Measurements from ENCODE around the gene PTPRCAP.
"Not testable (repeated sequence)": the region's sequence is repeated elsewhere in the genome, so short reads cannot be mapped to it uniquely, and the experiment has no call there.

PTPRCAP gene

GRCh38 chr11:67437082-67437808 is at the start of gene PTPRCAP:
PTPRCAP (minus strand) TSS chr11:67437682; CDS start chr11:67437619, 63 bp downstream.
- DNase-seq (ENCODE audit: low read depth in 2 of 2) = peak; percentile 57 to 64

GRCh38 chr11:67486481-67487195 is 49.2 kb upstream of the PTPRCAP start:
- DNase-seq (ENCODE audit: low read depth in 2 of 2) = no peak

GRCh38 chr11:67485873-67486361 is 48.4 kb upstream of the PTPRCAP start:
- DNase-seq (ENCODE audit: low read depth in 2 of 2) = not testable (repeated sequence)

- no peak for DNase-seq (ENCODE audit: low read depth in 2 of 2)
Measured at GRCh38 chr11:67484847-67485311, 47.4 kb upstream of the PTPRCAP start.

- no peak for DNase-seq (ENCODE audit: low read depth in 2 of 2)
Measured at GRCh38 chr11:67483831-67484665, 46.6 kb upstream of the PTPRCAP start.

GRCh38 chr11:67482827-67483798 is 45.6 kb upstream of the PTPRCAP start, which contains the start of gene AIP:
AIP (plus strand) TSS chr11:67483026; CDS start chr11:67483159, 133 bp downstream.
- peak; percentile 82 to 92 for DNase-seq (ENCODE audit: low read depth in 2 of 2)

GRCh38 chr11:67482275-67482826 is 44.9 kb upstream of the PTPRCAP start:
- no peak for DNase-seq (ENCODE audit: low read depth in 2 of 2)

- DNase-seq (ENCODE audit: low read depth in 2 of 2) = not testable (repeated sequence)
Measured at GRCh38 chr11:67477344-67478050, 40.0 kb upstream of the PTPRCAP start.

- DNase-seq (ENCODE audit: low read depth in 2 of 2) = not testable (repeated sequence)
Measured at GRCh38 chr11:67476692-67477091, 39.2 kb upstream of the PTPRCAP start.

GRCh38 chr11:67472882-67473281 is 35.4 kb upstream of the PTPRCAP start:
- no peak for DNase-seq (ENCODE audit: low read depth in 2 of 2)

- no peak for DNase-seq (ENCODE audit: low read depth in 2 of 2)
Measured at GRCh38 chr11:67470337-67471002, 33.0 kb upstream of the PTPRCAP start.

GRCh38 chr11:67469508-67469811 is 32.0 kb upstream of the PTPRCAP start:
- no peak for DNase-seq (ENCODE audit: low read depth in 2 of 2)

GRCh38 chr11:67468759-67469507 is 31.5 kb upstream of the PTPRCAP start, which contains the start of gene TMEM134:
TMEM134 (minus strand) TSS chr11:67469251; CDS start chr11:67469192, 59 bp downstream.
- DNase-seq (ENCODE audit: low read depth in 2 of 2) = peak; percentile 85 to 90

GRCh38 chr11:67468456-67468758 is 30.9 kb upstream of the PTPRCAP start:
- DNase-seq (ENCODE audit: low read depth in 2 of 2) = no peak

- DNase-seq (ENCODE audit: low read depth in 2 of 2) = no peak
Measured at GRCh38 chr11:67468056-67468455, 30.6 kb upstream of the PTPRCAP start.

- no peak for DNase-seq (ENCODE audit: low read depth in 2 of 2)
Measured at GRCh38 chr11:67466962-67467771, 29.7 kb upstream of the PTPRCAP start.

GRCh38 chr11:67466367-67466766 is 28.9 kb upstream of the PTPRCAP start:
- DNase-seq (ENCODE audit: low read depth in 2 of 2) = no peak

GRCh38 chr11:67465530-67465929 is 28.0 kb upstream of the PTPRCAP start:
- DNase-seq (ENCODE audit: low read depth in 2 of 2) = not testable (repeated sequence)

All from stimulated activated CD8-positive, alpha-beta memory T cell treated with anti-CD3 and anti-CD28 coated beads, Interleukin-7, amount 100 ng/mL, for 1 hour (primary cell).